Measurements from ENCODE around the gene OLFML1.

DNA sequence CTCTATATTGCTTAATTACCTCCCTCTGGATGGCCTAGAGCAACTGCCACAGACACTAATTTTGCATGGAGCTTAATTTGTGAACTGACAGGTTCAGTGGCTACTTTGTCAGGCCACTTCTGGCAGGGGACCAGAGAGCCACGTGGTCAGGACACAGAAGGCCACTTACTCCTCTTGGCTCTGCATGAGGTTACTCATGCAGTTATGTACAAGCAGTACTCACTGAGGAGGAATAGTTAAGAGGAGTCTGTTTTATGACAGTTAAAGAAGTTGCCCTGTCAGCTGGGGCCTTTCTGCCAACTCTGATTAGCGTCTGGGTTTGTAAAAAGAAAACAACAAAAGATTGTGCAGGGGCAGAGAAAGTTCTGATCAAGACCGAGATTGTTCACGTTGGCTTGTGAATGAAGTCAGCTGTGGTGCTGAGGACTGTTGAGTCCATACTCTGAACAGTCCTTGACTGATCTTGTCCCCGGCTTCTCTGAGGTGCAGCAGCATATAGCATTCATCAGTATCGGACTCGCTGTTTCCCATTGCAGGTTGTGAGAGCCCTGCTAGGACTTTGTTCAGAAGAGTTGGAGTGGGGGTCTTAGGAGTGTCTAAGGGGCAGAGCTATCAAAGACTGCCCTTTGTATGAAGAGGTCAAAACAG is 69.9 kb downstream of the OLFML1 start:
- TF ChIP-seq POLR2AphosphoS5 (IDR thresholded peaks at IDR 0.05) (no peak), POLR2A (IDR thresholded peaks at IDR 0.05) (no peak)
- TF ChIP-seq, protein P1, sequence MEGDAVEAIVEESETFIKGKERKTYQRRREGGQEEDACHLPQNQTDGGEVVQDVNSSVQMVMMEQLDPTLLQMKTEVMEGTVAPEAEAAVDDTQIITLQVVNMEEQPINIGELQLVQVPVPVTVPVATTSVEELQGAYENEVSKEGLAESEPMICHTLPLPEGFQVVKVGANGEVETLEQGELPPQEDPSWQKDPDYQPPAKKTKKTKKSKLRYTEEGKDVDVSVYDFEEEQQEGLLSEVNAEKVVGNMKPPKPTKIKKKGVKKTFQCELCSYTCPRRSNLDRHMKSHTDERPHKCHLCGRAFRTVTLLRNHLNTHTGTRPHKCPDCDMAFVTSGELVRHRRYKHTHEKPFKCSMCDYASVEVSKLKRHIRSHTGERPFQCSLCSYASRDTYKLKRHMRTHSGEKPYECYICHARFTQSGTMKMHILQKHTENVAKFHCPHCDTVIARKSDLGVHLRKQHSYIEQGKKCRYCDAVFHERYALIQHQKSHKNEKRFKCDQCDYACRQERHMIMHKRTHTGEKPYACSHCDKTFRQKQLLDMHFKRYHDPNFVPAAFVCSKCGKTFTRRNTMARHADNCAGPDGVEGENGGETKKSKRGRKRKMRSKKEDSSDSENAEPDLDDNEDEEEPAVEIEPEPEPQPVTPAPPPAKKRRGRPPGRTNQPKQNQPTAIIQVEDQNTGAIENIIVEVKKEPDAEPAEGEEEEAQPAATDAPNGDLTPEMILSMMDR (IDR thresholded peaks at IDR 0.05), result no peak

Data from breast epithelium (tissue), 3 donors.